GM19372 (cell line): ENCODE data around the gene AP3S1.
"Not testable (repeated sequence)": the region's sequence is repeated elsewhere in the genome, so short reads cannot be mapped to it uniquely, and the experiment has no call there.

Experiments
- ATAC-seq: cut with Tn5 transposase; IDR thresholded peaks from one replicate; pipeline ENCODE4 v1.9.1; 2021; ENCODE audit warnings: mild to moderate bottlenecking, low read depth, moderate library complexity; ENCODE audit not compliant: unreplicated experiment

Gene AP3S1

GRCh38 chr5:115841382-115842088 is at the start of gene AP3S1, which contains the start of gene ATG12:
Gene AP3S1, plus strand, starts transcription at chr5:115841935. Its CDS starts 103 bp downstream, at chr5:115842038.
Gene ATG12, minus strand, starts transcription at chr5:115841565. Its CDS starts 13 bp downstream, at chr5:115841552.
- peak; percentile 78 for ATAC-seq

- no peak for ATAC-seq
Observed at GRCh38 chr5:115795700-115796099, 46.0 kb upstream of the AP3S1 start.

GRCh38 chr5:115796656-115797055 is 45.1 kb upstream of the AP3S1 start:
- ATAC-seq: no peak

GRCh38 chr5:115798252-115798651 is 43.5 kb upstream of the AP3S1 start:
- no peak for ATAC-seq

GRCh38 chr5:115800108-115800507 is 41.6 kb upstream of the AP3S1 start:
- no peak for ATAC-seq

- no peak for ATAC-seq
Observed at GRCh38 chr5:115801152-115801551, 40.6 kb upstream of the AP3S1 start.

- ATAC-seq: no peak
Observed at GRCh38 chr5:115801984-115802383, 39.8 kb upstream of the AP3S1 start.

GRCh38 chr5:115806986-115807653 is 34.6 kb upstream of the AP3S1 start:
- ATAC-seq: no peak

GRCh38 chr5:115807654-115808052 is 34.1 kb upstream of the AP3S1 start:
- ATAC-seq: no peak

GRCh38 chr5:115808066-115808465 is 33.7 kb upstream of the AP3S1 start:
- ATAC-seq: not testable (repeated sequence)

- ATAC-seq: no peak
Observed at GRCh38 chr5:115809946-115810345, 31.8 kb upstream of the AP3S1 start.

GRCh38 chr5:115810761-115811160 is 31.0 kb upstream of the AP3S1 start:
- ATAC-seq: no peak

- ATAC-seq: no peak
Observed at GRCh38 chr5:115811406-115811805, 30.3 kb upstream of the AP3S1 start.

GRCh38 chr5:115812372-115812771 is 29.4 kb upstream of the AP3S1 start:
- ATAC-seq: no peak

GRCh38 chr5:115813719-115814118 is 28.0 kb upstream of the AP3S1 start:
- no peak for ATAC-seq

GRCh38 chr5:115815006-115815692 is 26.6 kb upstream of the AP3S1 start:
- ATAC-seq: no peak

GRCh38 chr5:115815693-115816225 is 26.0 kb upstream of the AP3S1 start:
- no peak for ATAC-seq

- no peak for ATAC-seq
Observed at GRCh38 chr5:115816226-115817081, 25.3 kb upstream of the AP3S1 start, which contains the start of gene CDO1. Gene CDO1, minus strand, starts transcription at chr5:115816659. Its CDS starts 262 bp downstream, at chr5:115816397.

- no peak for ATAC-seq
Observed at GRCh38 chr5:115817386-115817785, 24.3 kb upstream of the AP3S1 start.

- ATAC-seq: no peak
Observed at GRCh38 chr5:115818821-115819220, 22.9 kb upstream of the AP3S1 start.
